Measurements from ENCODE around the gene AK1.
"Not testable (repeated sequence)": the region's sequence is repeated elsewhere in the genome, so short reads cannot be mapped to it uniquely, and the experiment has no call there.

The AK1 gene

GRCh38 chr9:127884976-127885490 lies 7.6 kb upstream of the AK1 start:
- TF ChIP-seq CTCF (IDR thresholded peaks at IDR 0.05; ENCODE audit: insufficient read depth, low read depth, low read length, missing control alignments): no peak
- DNase-seq (ENCODE audit: low read depth): no peak
- H3K4me3 ChIP-seq (ENCODE audit: low read length): no peak overlapping the region

GRCh38 chr9:127884427-127884911 lies 7.0 kb upstream of the AK1 start:
- no peak overlapping the region for H3K4me3 ChIP-seq (ENCODE audit: low read length)
- no peak for DNase-seq (ENCODE audit: low read depth)
- TF ChIP-seq CTCF (IDR thresholded peaks at IDR 0.05; ENCODE audit: insufficient read depth, low read depth, low read length, missing control alignments): no peak

- no peak for TF ChIP-seq CTCF (IDR thresholded peaks at IDR 0.05; ENCODE audit: insufficient read depth, low read depth, low read length, missing control alignments)
- H3K4me3 ChIP-seq (ENCODE audit: low read length): no peak overlapping the region
- no peak for DNase-seq (ENCODE audit: low read depth)
These were observed 6.5 kb upstream of the AK1 start for GRCh38 chr9:127883959-127884358.

GRCh38 chr9:127881715-127882114 lies 4.2 kb upstream of the AK1 start:
- DNase-seq (ENCODE audit: low read depth); H3K4me3 ChIP-seq (ENCODE audit: low read length): not testable (repeated sequence)

GRCh38 chr9:127880143-127880542 lies 2.7 kb upstream of the AK1 start:
- H3K4me3 ChIP-seq (ENCODE audit: low read length): no peak overlapping the region
- TF ChIP-seq CTCF (IDR thresholded peaks at IDR 0.05; ENCODE audit: insufficient read depth, low read depth, low read length, missing control alignments): no peak
- no peak for DNase-seq (ENCODE audit: low read depth)

GRCh38 chr9:127878652-127879390 lies 1.3 kb upstream of the AK1 start:
- TF ChIP-seq CTCF (IDR thresholded peaks at IDR 0.05; ENCODE audit: insufficient read depth, low read depth, low read length, missing control alignments): no peak
- no peak for DNase-seq (ENCODE audit: low read depth)
- no peak overlapping the region for H3K4me3 ChIP-seq (ENCODE audit: low read length)

- DNase-seq (ENCODE audit: low read depth): no peak
- TF ChIP-seq CTCF (IDR thresholded peaks at IDR 0.05; ENCODE audit: insufficient read depth, low read depth, low read length, missing control alignments): no peak
- H3K4me3 ChIP-seq (ENCODE audit: low read length): peak overlapping the region; percentile 57
These were observed 651 bp upstream of the AK1 start for GRCh38 chr9:127878001-127878651.

Data from epithelial cell of esophagus (primary cell).